ENCODE data around the gene PARP3.
"Not testable (repeated sequence)": the region's sequence is repeated elsewhere in the genome, so short reads cannot be mapped to it uniquely, and the experiment has no call there.

The PARP3 gene

DNA sequence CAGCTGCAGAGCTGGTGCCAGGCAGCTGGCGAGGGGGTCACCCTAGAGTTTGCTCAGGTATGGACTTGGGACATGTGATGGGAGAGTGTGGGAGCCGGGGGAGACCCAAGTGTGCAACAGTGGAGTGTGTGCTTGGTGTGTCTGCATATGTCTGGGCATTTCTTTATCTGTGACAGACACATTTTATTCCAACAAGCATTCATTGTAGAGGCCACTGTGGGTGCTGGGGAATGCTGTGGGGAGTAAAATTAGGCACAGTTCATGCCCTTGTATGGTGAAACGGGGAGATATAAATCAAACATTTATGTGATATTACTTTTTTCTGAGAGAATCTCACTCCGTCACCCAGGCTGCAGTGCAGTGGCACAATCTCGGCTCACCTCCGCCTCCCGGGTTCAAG lies 45.4 kb downstream of the PARP3 start:
- no peak for DNase-seq (ENCODE audit: low spot score)
- Histone ChIP-seq H3K4me3 (ENCODE audit: severe bottlenecking) (no peak overlapping the region), H3K9me3 (ENCODE audit: severe bottlenecking) (no peaks in the 10 kb centered on the region), H3K27me3 (ENCODE audit: insufficient read depth, poor library complexity, severe bottlenecking) (no peaks in the 10 kb centered on the region), H3K4me1 (ENCODE audit: insufficient read depth, poor library complexity, severe bottlenecking) (peaks cover 5% of the 10 kb centered on the region), H3K36me3 (ENCODE audit: low read depth) (peaks cover 14% of the 10 kb centered on the region), H3K27ac (ENCODE audit: poor library complexity, severe bottlenecking) (no peak overlapping the region)
- ATAC-seq (ENCODE audit: low read depth), result no peak
- TF ChIP-seq, protein P1, sequence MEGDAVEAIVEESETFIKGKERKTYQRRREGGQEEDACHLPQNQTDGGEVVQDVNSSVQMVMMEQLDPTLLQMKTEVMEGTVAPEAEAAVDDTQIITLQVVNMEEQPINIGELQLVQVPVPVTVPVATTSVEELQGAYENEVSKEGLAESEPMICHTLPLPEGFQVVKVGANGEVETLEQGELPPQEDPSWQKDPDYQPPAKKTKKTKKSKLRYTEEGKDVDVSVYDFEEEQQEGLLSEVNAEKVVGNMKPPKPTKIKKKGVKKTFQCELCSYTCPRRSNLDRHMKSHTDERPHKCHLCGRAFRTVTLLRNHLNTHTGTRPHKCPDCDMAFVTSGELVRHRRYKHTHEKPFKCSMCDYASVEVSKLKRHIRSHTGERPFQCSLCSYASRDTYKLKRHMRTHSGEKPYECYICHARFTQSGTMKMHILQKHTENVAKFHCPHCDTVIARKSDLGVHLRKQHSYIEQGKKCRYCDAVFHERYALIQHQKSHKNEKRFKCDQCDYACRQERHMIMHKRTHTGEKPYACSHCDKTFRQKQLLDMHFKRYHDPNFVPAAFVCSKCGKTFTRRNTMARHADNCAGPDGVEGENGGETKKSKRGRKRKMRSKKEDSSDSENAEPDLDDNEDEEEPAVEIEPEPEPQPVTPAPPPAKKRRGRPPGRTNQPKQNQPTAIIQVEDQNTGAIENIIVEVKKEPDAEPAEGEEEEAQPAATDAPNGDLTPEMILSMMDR (IDR thresholded peaks at IDR 0.05; ENCODE audit: poor library complexity, severe bottlenecking), result no peak

DNA sequence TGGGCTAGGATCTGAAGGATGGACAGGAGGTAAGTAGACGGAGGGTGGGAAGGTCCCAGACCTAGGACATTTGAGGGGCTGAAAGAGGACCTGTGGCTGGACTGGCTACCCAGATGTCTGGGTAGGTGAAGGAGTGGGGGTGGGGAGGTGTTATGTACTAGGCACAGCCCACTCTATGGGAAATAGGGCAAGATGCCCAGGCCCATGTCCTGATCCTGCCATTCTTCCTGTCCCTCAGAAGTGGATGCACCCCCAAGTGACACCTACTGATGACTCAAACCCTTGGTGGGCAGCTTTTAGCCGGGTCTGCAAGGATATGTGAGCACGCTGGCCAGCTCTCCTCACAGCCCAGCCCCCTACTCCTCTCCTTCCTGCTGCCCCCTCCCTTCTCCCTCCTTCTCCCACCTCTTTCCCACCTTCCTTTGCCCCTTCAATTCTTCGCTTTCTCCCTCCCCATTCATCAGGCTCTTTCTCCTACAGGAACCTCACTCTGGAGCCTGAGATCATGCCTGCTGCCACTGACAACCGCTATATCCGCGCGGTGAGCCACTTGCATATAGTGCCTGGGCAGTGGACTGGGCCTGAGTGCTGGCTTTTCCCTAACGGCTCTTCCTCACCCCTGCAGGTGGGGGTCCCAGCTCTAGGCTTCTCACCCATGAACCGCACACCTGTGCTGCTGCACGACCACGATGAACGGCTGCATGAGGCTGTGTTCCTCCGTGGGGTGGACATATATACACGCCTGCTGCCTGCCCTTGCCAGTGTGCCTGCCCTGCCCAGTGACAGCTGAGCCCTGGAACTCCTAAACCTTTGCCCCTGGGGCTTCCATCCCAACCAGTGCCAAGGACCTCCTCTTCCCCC lies 46.4 kb downstream of the PARP3 start:
- Histone ChIP-seq H3K4me3 (ENCODE audit: severe bottlenecking) (no peak overlapping the region), H3K9me3 (ENCODE audit: severe bottlenecking) (no peaks in the 10 kb centered on the region), H3K27ac (ENCODE audit: poor library complexity, severe bottlenecking) (no peak overlapping the region), H3K4me1 (ENCODE audit: insufficient read depth, poor library complexity, severe bottlenecking) (peaks cover 5% of the 10 kb centered on the region), H3K36me3 (ENCODE audit: low read depth) (peaks cover 24% of the 10 kb centered on the region), H3K27me3 (ENCODE audit: insufficient read depth, poor library complexity, severe bottlenecking) (no peaks in the 10 kb centered on the region)
- TF ChIP-seq, protein P1 (IDR thresholded peaks at IDR 0.05; ENCODE audit: poor library complexity, severe bottlenecking), result no peak
- ATAC-seq (ENCODE audit: low read depth) (no peak; the same call in 2 of the 3 replicates), DNase-seq (ENCODE audit: low spot score) (no peak)

DNA sequence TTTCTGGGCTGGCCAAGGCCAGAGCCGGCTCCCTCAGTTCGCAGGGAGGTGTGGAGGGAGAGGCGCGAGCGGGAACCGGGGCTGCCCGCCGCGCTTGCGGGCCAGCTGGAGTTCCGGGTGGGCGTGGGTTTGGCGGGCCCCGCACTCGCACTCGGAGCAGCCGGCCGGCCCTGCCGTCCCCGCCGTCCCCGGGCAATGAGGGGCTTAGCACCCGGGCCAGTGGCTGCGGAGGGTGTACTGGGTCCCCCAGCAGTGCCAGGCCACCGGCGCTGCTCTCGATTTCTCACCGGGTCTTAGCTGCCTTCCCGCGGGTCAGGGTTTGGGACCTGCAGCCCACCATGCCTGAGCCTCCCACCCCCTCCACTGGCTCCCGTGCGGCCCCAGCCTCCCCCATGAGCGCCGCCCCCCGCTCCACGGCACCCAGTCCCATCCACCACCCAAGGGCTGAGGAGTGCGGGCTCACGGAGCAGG lies 48.4 kb downstream of the PARP3 start:
- not testable (repeated sequence) for ATAC-seq (ENCODE audit: low read depth); DNase-seq (ENCODE audit: low spot score); H3K4me3 ChIP-seq (ENCODE audit: severe bottlenecking); H3K4me1 ChIP-seq (ENCODE audit: insufficient read depth, poor library complexity, severe bottlenecking); H3K9me3 ChIP-seq (ENCODE audit: severe bottlenecking); H3K27me3 ChIP-seq (ENCODE audit: insufficient read depth, poor library complexity, severe bottlenecking)
- peak overlapping the region; percentile 83 for H3K27ac ChIP-seq (ENCODE audit: poor library complexity, severe bottlenecking)
- peaks cover 44% of the 10 kb centered on the region for H3K36me3 ChIP-seq (ENCODE audit: low read depth)

DNA sequence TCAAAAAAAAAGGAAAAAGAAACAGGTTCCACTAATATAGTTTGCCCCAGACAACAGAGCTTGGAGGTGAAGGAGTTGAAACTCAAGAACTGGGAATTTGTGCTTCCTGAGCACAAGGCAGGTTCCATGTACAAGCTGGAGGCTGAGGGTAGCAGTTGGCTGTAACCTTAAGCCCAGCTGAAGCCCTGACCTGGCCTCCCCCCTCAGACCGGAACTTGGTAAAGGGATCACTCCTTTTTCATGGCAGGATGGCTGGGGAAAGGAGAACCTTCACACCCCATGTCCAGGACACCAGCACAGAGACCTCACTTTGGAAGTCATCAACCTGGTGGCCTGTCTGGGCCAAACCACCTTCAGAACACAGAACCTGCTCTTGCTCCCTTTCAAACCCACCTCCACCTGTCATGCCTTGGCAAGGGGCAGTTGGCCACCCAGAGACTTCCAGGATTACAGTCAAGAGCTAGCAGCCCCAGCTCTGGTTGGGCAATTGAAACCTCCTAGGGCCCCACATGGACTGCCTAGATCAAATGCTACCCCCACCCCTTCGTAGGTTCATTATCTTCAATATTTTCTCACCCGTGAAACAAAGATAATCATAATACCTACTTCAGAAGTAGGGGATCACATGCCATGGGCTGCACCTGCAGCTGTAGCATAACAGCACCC lies 50.0 kb downstream of the PARP3 start:
- Histone ChIP-seq H3K27ac (ENCODE audit: poor library complexity, severe bottlenecking) (peak overlapping the region; percentile 83), H3K4me3 (ENCODE audit: severe bottlenecking) (no peak overlapping the region), H3K27me3 (ENCODE audit: insufficient read depth, poor library complexity, severe bottlenecking) (no peaks in the 10 kb centered on the region), H3K9me3 (ENCODE audit: severe bottlenecking) (no peaks in the 10 kb centered on the region), H3K4me1 (ENCODE audit: insufficient read depth, poor library complexity, severe bottlenecking) (peaks cover 7% of the 10 kb centered on the region), H3K36me3 (ENCODE audit: low read depth) (peaks cover 44% of the 10 kb centered on the region)
- ATAC-seq (ENCODE audit: low read depth) (peak; percentile 6; the same call in 1 of the 3 replicates), DNase-seq (ENCODE audit: low spot score) (no peak)
- TF ChIP-seq, protein P1 (IDR thresholded peaks at IDR 0.05; ENCODE audit: poor library complexity, severe bottlenecking), result no peak

DNA sequence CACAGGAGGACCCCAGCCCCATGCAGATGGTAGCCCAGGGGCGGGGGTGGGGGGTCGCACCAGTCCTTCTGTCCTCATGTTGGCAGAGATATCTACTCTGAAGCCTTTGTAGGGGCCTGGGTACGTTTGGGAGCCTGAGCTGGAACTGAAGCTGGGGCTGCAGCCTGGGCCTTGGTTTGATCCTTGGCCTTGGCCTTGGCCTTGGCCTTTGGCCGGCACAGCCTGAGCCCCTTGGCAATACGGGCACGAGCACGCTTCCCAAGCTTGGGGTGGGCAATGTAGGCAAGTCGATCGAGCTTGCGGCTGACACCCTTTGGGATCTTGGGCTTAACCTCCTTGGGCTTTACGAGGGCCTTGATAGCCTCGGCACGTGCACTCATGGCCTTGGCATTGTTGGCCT lies 51.5 kb downstream of the PARP3 start:
- H3K4me1 ChIP-seq (ENCODE audit: insufficient read depth, poor library complexity, severe bottlenecking), result peaks cover 17% of the 10 kb centered on the region
- not testable (repeated sequence) for ATAC-seq (ENCODE audit: low read depth); H3K4me3 ChIP-seq (ENCODE audit: severe bottlenecking); DNase-seq (ENCODE audit: low spot score); H3K27me3 ChIP-seq (ENCODE audit: insufficient read depth, poor library complexity, severe bottlenecking); H3K9me3 ChIP-seq (ENCODE audit: severe bottlenecking)
- peaks cover 44% of the 10 kb centered on the region for H3K36me3 ChIP-seq (ENCODE audit: low read depth)
- peak overlapping the region; percentile 83 for H3K27ac ChIP-seq (ENCODE audit: poor library complexity, severe bottlenecking)

Measured in RWPE2 (cell line).